ENCODE results near the gene FSTL1.

The FSTL1 gene

GRCh38 chr3:120468635-120469295 is 18.0 kb upstream of the FSTL1 start:
- DNase-seq, result no peak

GRCh38 chr3:120462409-120462959 is 11.7 kb upstream of the FSTL1 start:
- DNase-seq, result no peak

GRCh38 chr3:120461416-120461815 is 10.6 kb upstream of the FSTL1 start:
- no peak for DNase-seq

- DNase-seq, result no peak
Observed at GRCh38 chr3:120460862-120461261, 10.1 kb upstream of the FSTL1 start.

- no peak for DNase-seq
Observed at GRCh38 chr3:120460181-120460790, 9.5 kb upstream of the FSTL1 start.

- DNase-seq, result no peak
Observed at GRCh38 chr3:120459196-120459595, 8.4 kb upstream of the FSTL1 start.

- DNase-seq, result no peak
Observed at GRCh38 chr3:120457827-120458226, 7.0 kb upstream of the FSTL1 start.

GRCh38 chr3:120454076-120454689 is 3.4 kb upstream of the FSTL1 start:
- no peak for DNase-seq

GRCh38 chr3:120452816-120453215 is 2.0 kb upstream of the FSTL1 start:
- DNase-seq, result no peak

GRCh38 chr3:120451806-120452205 is 1.0 kb upstream of the FSTL1 start:
- DNase-seq, result no peak

GRCh38 chr3:120451272-120451761 is 525 bp upstream of the FSTL1 start:
- DNase-seq, result no peak

- no peak for DNase-seq
Observed at GRCh38 chr3:120449701-120450599, 842 bp downstream of the FSTL1 start.

GRCh38 chr3:120449251-120449650 is 1.5 kb downstream of the FSTL1 start:
- DNase-seq, result no peak

- DNase-seq, result no peak
Observed at GRCh38 chr3:120448756-120449155, 2.0 kb downstream of the FSTL1 start.

GRCh38 chr3:120446891-120447668 is 3.7 kb downstream of the FSTL1 start:
- no peak for DNase-seq

GRCh38 chr3:120445654-120446053 is 5.1 kb downstream of the FSTL1 start:
- no peak for DNase-seq

GRCh38 chr3:120443626-120444123 is 7.1 kb downstream of the FSTL1 start:
- DNase-seq, result no peak

GRCh38 chr3:120442975-120443517 is 7.7 kb downstream of the FSTL1 start:
- DNase-seq, result no peak

- DNase-seq, result no peak
Observed at GRCh38 chr3:120441776-120442175, 9.0 kb downstream of the FSTL1 start.

- no peak for DNase-seq
Observed at GRCh38 chr3:120440762-120441161, 10.0 kb downstream of the FSTL1 start.

GRCh38 chr3:120440001-120440703 is 10.6 kb downstream of the FSTL1 start:
- no peak for DNase-seq

Measured in amniotic stem cell (primary cell).